Neural progenitor cell (in vitro differentiated cells): Measurements from ENCODE around the gene SHISAL2A. TPM values are rescaled to one million over a fixed set of nuclear protein-coding genes. Genes with fewer than 3 reads are reported as not detected.

Source experiments
- DNase-seq: peaks from one replicate; pipeline ENCODE4 v3.0.0-alpha.2; 2016; ENCODE audit warnings: low spot score
- H2AFZ ChIP-seq: fragments of 200-600 bp; sonication (generic); replicated peaks from 2 replicates; pipeline ENCODE4 v1.6.1; 2016; ENCODE audit warnings: antibody characterized with exemption
- H3F3A ChIP-seq: fragments of 200-600 bp; sonication (generic); 2 replicates; pipeline ENCODE4 v1.6.1; 2016; ENCODE audit warnings: antibody characterized with exemption, low read depth
- H3K27ac ChIP-seq: fragments of 200-600 bp; sonication (generic); 2 replicates; pipeline ENCODE4 v1.5.1; 2016; ENCODE audit warnings: mild to moderate bottlenecking
- H3K27me3 ChIP-seq: fragments of 200-600 bp; sonication (generic); 2 replicates; pipeline ENCODE4 v1.6.1; 2016; ENCODE audit warnings: mild to moderate bottlenecking, moderate library complexity
- H3K36me3 ChIP-seq: fragments of 200-600 bp; sonication (generic); 2 replicates; pipeline ENCODE4 v1.5.1; 2016
- H3K4me1 ChIP-seq: fragments of 200-600 bp; sonication (generic); 2 replicates; pipeline ENCODE4 v1.6.1; 2016; ENCODE audit warnings: mixed run types
- H3K4me2 ChIP-seq: fragments of 200-600 bp; sonication (generic); 2 replicates; pipeline ENCODE4 v1.6.1; 2016
- H3K4me3 ChIP-seq: fragments of 200-600 bp; sonication (generic); 2 replicates; pipeline ENCODE4 v1.5.1; 2016
- H3K79me2 ChIP-seq: fragments of 200-600 bp; sonication (generic); 2 replicates; pipeline ENCODE4 v1.6.1; 2016; ENCODE audit warnings: low read depth
- H3K9ac ChIP-seq: fragments of 200-600 bp; sonication (generic); 2 replicates; pipeline ENCODE4 v1.6.1; 2016
- H3K9me3 ChIP-seq: fragments of 200-600 bp; sonication (generic); 2 replicates; pipeline ENCODE4 v1.5.1; 2016; ENCODE audit warnings: low read depth
- H4K20me1 ChIP-seq: fragments of 200-600 bp; sonication (generic); 2 replicates; pipeline ENCODE4 v1.6.1; 2016; ENCODE audit warnings: low read depth
- H3K27ac Mint-ChIP-seq: 3 replicates; pipeline ENCODE4 v1.8.0; 2021; ENCODE audit warnings: mixed read lengths
- H3K27me3 Mint-ChIP-seq: 2 replicates; pipeline ENCODE4 v1.8.0; 2022; ENCODE audit warnings: low read depth, mild to moderate bottlenecking, inconsistent platforms, moderate library complexity, mixed read lengths; ENCODE audit not compliant: insufficient read depth
- H3K36me3 Mint-ChIP-seq: 3 replicates; pipeline ENCODE4 v1.8.0; 2021; ENCODE audit warnings: mixed read lengths
- H3K4me1 Mint-ChIP-seq: 3 replicates; pipeline ENCODE4 v1.8.0; 2021; ENCODE audit warnings: mixed read lengths
- H3K4me3 Mint-ChIP-seq: 3 replicates; pipeline ENCODE4 v1.8.0; 2021; ENCODE audit warnings: mild to moderate bottlenecking, moderate library complexity, mixed read lengths
- H3K9me3 Mint-ChIP-seq: 3 replicates; pipeline ENCODE4 v1.8.0; 2020; ENCODE audit warnings: mixed read lengths
- EZH2 ChIP-seq: fragments of 200-600 bp; sonication (generic); IDR thresholded peaks from 2 replicates; pipeline ENCODE4 v1.6.1; 2017; ENCODE audit warnings: antibody characterized with exemption, mild to moderate bottlenecking, moderate library complexity
- EZH2phosphoT487 ChIP-seq: fragments of 200-600 bp; sonication (generic); IDR thresholded peaks from 2 replicates; pipeline ENCODE4 v1.6.1; 2017; ENCODE audit warnings: antibody characterized with exemption
- total RNA-seq: library from RNA; depleted of rRNA; stranded (reverse); fragments of >200 nt; gene quantifications from 2 replicates; pipeline ENCODE4 v1.2.3, GENCODE V29; 2015; ENCODE audit warnings: low replicate concordance
- TF ChIP-seq, protein P1 (sequence below): fragments of 200-600 bp; sonication (generic); IDR thresholded peaks from 2 replicates; pipeline ENCODE4 v1.5.1; 2017; ENCODE audit warnings: antibody characterized with exemption, mild to moderate bottlenecking

Gene SHISAL2A
- total RNA-seq: 0.11 and 0.87 TPM in 2 replicates

- Histone ChIP-seq H3K79me2 (no peaks in the 10 kb centered on the region), H3K4me1 (peaks cover 28% of the 10 kb centered on the region), H3F3A (peaks cover 23% of the 10 kb centered on the region), H3K27ac (no peak within 1 kb of the TSS), H3K36me3 (no peaks in the 10 kb centered on the region), H3K27me3 (peaks cover 57% of the 10 kb centered on the region), H3K9me3 (no peaks in the 10 kb centered on the region), H3K4me2 (peak within 1 kb of the TSS; percentile 95), H4K20me1 (no peaks in the 10 kb centered on the region), H2AFZ (peak within 1 kb of the TSS; percentile 99), H3K4me3 (peak within 1 kb of the TSS; percentile 52), H3K9ac (no peak within 1 kb of the TSS)
- peak; percentile 79 for DNase-seq
- peak within 1 kb of the TSS; percentile 92 for H3K27ac Mint-ChIP-seq
- peaks cover 11% of the 10 kb centered on the region for H3K9me3 Mint-ChIP-seq
- TF ChIP-seq EZH2 (peak; percentile 46), EZH2phosphoT487 (no peak)
- H3K4me3 Mint-ChIP-seq: peak within 1 kb of the TSS; percentile 87
- peaks cover 54% of the 10 kb centered on the region for H3K4me1 Mint-ChIP-seq
- H3K27me3 Mint-ChIP-seq: peaks cover 26% of the 10 kb centered on the region
- no peaks in the 10 kb centered on the region for H3K36me3 Mint-ChIP-seq
Observed at GRCh38 chr1:52632732-52633290, at the start of gene SHISAL2A. TSS of gene SHISAL2A (plus strand) at chr1:52633168. CDS start at chr1:52633494, 326 bp downstream.

DNA sequence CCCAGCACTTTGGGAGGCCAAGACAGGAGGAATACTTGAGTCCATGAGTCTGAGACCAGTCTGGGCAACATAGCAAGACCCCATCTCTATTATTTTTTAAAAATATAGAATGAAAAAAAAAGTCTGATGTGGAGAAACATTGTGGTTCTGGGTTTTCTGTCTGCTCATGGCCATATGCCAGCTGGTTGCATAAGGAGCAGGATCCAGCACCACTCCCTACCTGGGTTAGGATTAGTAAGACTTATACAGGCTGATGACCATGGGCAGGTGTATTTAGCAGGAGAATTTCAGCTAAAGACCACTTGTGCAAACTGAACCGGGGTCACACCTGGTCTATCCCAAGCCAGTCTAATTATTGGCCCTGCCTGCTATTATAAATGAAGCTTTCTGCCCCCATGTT lies 47.5 kb upstream of the SHISAL2A start:
- no peak overlapping the region for H3K4me3 Mint-ChIP-seq
- H3K27me3 Mint-ChIP-seq: peaks cover 3% of the 10 kb centered on the region
- Histone ChIP-seq H3K36me3 (no peaks in the 10 kb centered on the region), H3K27me3 (no peaks in the 10 kb centered on the region), H3K4me1 (peaks cover 35% of the 10 kb centered on the region), H3K4me3 (no peak overlapping the region), H3K27ac (no peak overlapping the region), H3K9me3 (no peaks in the 10 kb centered on the region), H2AFZ (no peak overlapping the region), H4K20me1 (no peaks in the 10 kb centered on the region), H3K79me2 (no peaks in the 10 kb centered on the region), H3K9ac (no peak overlapping the region), H3F3A (peaks cover 14% of the 10 kb centered on the region), H3K4me2 (no peak overlapping the region)
- no peaks in the 10 kb centered on the region for H3K9me3 Mint-ChIP-seq
- no peak for TF ChIP-seq EZH2
- TF ChIP-seq, protein P1, sequence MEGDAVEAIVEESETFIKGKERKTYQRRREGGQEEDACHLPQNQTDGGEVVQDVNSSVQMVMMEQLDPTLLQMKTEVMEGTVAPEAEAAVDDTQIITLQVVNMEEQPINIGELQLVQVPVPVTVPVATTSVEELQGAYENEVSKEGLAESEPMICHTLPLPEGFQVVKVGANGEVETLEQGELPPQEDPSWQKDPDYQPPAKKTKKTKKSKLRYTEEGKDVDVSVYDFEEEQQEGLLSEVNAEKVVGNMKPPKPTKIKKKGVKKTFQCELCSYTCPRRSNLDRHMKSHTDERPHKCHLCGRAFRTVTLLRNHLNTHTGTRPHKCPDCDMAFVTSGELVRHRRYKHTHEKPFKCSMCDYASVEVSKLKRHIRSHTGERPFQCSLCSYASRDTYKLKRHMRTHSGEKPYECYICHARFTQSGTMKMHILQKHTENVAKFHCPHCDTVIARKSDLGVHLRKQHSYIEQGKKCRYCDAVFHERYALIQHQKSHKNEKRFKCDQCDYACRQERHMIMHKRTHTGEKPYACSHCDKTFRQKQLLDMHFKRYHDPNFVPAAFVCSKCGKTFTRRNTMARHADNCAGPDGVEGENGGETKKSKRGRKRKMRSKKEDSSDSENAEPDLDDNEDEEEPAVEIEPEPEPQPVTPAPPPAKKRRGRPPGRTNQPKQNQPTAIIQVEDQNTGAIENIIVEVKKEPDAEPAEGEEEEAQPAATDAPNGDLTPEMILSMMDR: no peak
- TF ChIP-seq EZH2phosphoT487: no peak
- H3K27ac Mint-ChIP-seq: no peak overlapping the region
- peaks cover 44% of the 10 kb centered on the region for H3K4me1 Mint-ChIP-seq
- DNase-seq: no peak
- H3K36me3 Mint-ChIP-seq: no peaks in the 10 kb centered on the region

GRCh38 chr1:52588027-52588426 lies 44.9 kb upstream of the SHISAL2A start:
- Histone ChIP-seq H3F3A (peaks cover 21% of the 10 kb centered on the region), H3K79me2 (no peaks in the 10 kb centered on the region), H3K9ac (no peak overlapping the region), H3K27ac (no peak overlapping the region), H2AFZ (no peak overlapping the region), H3K4me2 (no peak overlapping the region), H3K27me3 (no peaks in the 10 kb centered on the region), H4K20me1 (no peaks in the 10 kb centered on the region), H3K9me3 (no peaks in the 10 kb centered on the region), H3K36me3 (no peaks in the 10 kb centered on the region), H3K4me3 (no peak overlapping the region), H3K4me1 (peaks cover 43% of the 10 kb centered on the region)
- peak overlapping the region; percentile 31 for H3K27ac Mint-ChIP-seq
- no peaks in the 10 kb centered on the region for H3K9me3 Mint-ChIP-seq
- TF ChIP-seq, protein P1: no peak
- TF ChIP-seq EZH2: no peak
- TF ChIP-seq EZH2phosphoT487: no peak
- peaks cover 53% of the 10 kb centered on the region for H3K4me1 Mint-ChIP-seq
- H3K4me3 Mint-ChIP-seq: no peak overlapping the region
- no peak for DNase-seq
- H3K27me3 Mint-ChIP-seq: peaks cover 8% of the 10 kb centered on the region
- no peaks in the 10 kb centered on the region for H3K36me3 Mint-ChIP-seq

DNA sequence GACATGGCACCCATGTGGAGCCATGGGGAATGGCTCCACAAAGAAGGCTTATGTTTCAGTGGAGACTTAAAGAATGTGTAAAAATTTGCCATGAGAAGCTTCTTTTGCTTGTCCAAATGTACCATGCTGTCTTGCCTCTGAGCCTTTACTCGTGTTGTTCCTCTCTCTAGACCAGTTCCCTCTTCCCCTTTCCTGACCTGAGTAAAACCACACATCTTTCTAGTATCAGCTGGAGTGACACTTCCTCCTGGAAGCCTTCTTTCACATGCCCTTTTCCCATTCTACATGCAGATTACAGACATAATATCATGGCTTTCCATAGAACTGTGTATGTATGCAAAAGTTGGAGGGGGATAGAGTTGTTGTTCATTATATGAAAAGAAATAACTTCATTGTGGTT lies 44.4 kb upstream of the SHISAL2A start:
- Mint-ChIP-seq H3K36me3 (no peaks in the 10 kb centered on the region), H3K4me3 (no peak overlapping the region), H3K9me3 (no peaks in the 10 kb centered on the region), H3K27ac (peak overlapping the region; percentile 84), H3K27me3 (peaks cover 8% of the 10 kb centered on the region), H3K4me1 (peaks cover 55% of the 10 kb centered on the region)
- H3F3A ChIP-seq: peaks cover 21% of the 10 kb centered on the region
- H3K27ac ChIP-seq: no peak overlapping the region
- DNase-seq: no peak
- H3K27me3 ChIP-seq: no peaks in the 10 kb centered on the region
- H3K9ac ChIP-seq: no peak overlapping the region
- no peaks in the 10 kb centered on the region for H3K79me2 ChIP-seq
- H3K36me3 ChIP-seq: no peaks in the 10 kb centered on the region
- no peak overlapping the region for H3K4me3 ChIP-seq
- no peaks in the 10 kb centered on the region for H4K20me1 ChIP-seq
- peak overlapping the region; percentile 32 for H3K4me2 ChIP-seq
- TF ChIP-seq EZH2 (no peak), EZH2phosphoT487 (no peak)
- TF ChIP-seq, protein P1: no peak
- H3K9me3 ChIP-seq: no peaks in the 10 kb centered on the region
- peak overlapping the region; percentile 32 for H2AFZ ChIP-seq
- H3K4me1 ChIP-seq: peaks cover 43% of the 10 kb centered on the region
